ENCODE data around the gene VANGL1.
"Not testable (repeated sequence)": the region's sequence is repeated elsewhere in the genome, so short reads cannot be mapped to it uniquely, and the experiment has no call there.

Gene VANGL1

GRCh38 chr1:115620950-115621349 is 20.8 kb upstream of the VANGL1 start:
- Histone ChIP-seq H3K4me1 (ENCODE audit: control insufficient read depth, insufficient read depth, low read length) (no peaks in the 10 kb centered on the region), H3K9me3 (replicated peaks; ENCODE audit: low read length) (no peaks in the 10 kb centered on the region), H3K4me3 (ENCODE audit: low read length) (no peak overlapping the region), H3K9ac (ENCODE audit: low read depth, low read length) (no peak overlapping the region), H3K36me3 (ENCODE audit: insufficient read depth, low read length) (no peaks in the 10 kb centered on the region), H3K27me3 (ENCODE audit: control insufficient read depth, insufficient read depth, low read length) (peaks cover 21% of the 10 kb centered on the region), H3K4me2 (ENCODE audit: low read length) (no peak overlapping the region)

GRCh38 chr1:115624859-115625258 is 16.9 kb upstream of the VANGL1 start:
- Histone ChIP-seq H3K27me3 (ENCODE audit: control insufficient read depth, insufficient read depth, low read length) (peaks cover 16% of the 10 kb centered on the region), H3K9ac (ENCODE audit: low read depth, low read length) (no peak overlapping the region), H3K9me3 (replicated peaks; ENCODE audit: low read length) (no peaks in the 10 kb centered on the region), H3K4me3 (ENCODE audit: low read length) (no peak overlapping the region), H3K36me3 (ENCODE audit: insufficient read depth, low read length) (no peaks in the 10 kb centered on the region), H3K4me1 (ENCODE audit: control insufficient read depth, insufficient read depth, low read length) (no peaks in the 10 kb centered on the region), H3K4me2 (ENCODE audit: low read length) (no peak overlapping the region)

- Histone ChIP-seq H3K9ac (ENCODE audit: low read depth, low read length) (no peak overlapping the region), H3K9me3 (replicated peaks; ENCODE audit: low read length) (no peaks in the 10 kb centered on the region), H3K4me1 (ENCODE audit: control insufficient read depth, insufficient read depth, low read length) (no peaks in the 10 kb centered on the region), H3K4me2 (ENCODE audit: low read length) (no peak overlapping the region), H3K36me3 (ENCODE audit: insufficient read depth, low read length) (no peaks in the 10 kb centered on the region), H3K4me3 (ENCODE audit: low read length) (no peak overlapping the region), H3K27me3 (ENCODE audit: control insufficient read depth, insufficient read depth, low read length) (peaks cover 42% of the 10 kb centered on the region)
Measured at GRCh38 chr1:115630342-115630741, 11.4 kb upstream of the VANGL1 start.

GRCh38 chr1:115632251-115633026 is 9.3 kb upstream of the VANGL1 start:
- H3K27me3 ChIP-seq (ENCODE audit: control insufficient read depth, insufficient read depth, low read length): peaks cover 42% of the 10 kb centered on the region
- no peak overlapping the region for H3K9ac ChIP-seq (ENCODE audit: low read depth, low read length)
- no peak overlapping the region for H3K4me2 ChIP-seq (ENCODE audit: low read length)
- H3K4me3 ChIP-seq (ENCODE audit: low read length): no peak overlapping the region
- no peaks in the 10 kb centered on the region for H3K4me1 ChIP-seq (ENCODE audit: control insufficient read depth, insufficient read depth, low read length)
- no peaks in the 10 kb centered on the region for H3K9me3 ChIP-seq (replicated peaks; ENCODE audit: low read length)
- H3K36me3 ChIP-seq (ENCODE audit: insufficient read depth, low read length): no peaks in the 10 kb centered on the region

- H3K4me2 ChIP-seq (ENCODE audit: low read length); H3K4me3 ChIP-seq (ENCODE audit: low read length); H3K9me3 ChIP-seq (replicated peaks; ENCODE audit: low read length); H3K36me3 ChIP-seq (ENCODE audit: insufficient read depth, low read length); H3K4me1 ChIP-seq (ENCODE audit: control insufficient read depth, insufficient read depth, low read length); H3K9ac ChIP-seq (ENCODE audit: low read depth, low read length): not testable (repeated sequence)
- H3K27me3 ChIP-seq (ENCODE audit: control insufficient read depth, insufficient read depth, low read length): peaks cover 39% of the 10 kb centered on the region
Measured at GRCh38 chr1:115633606-115634005, 8.2 kb upstream of the VANGL1 start.

GRCh38 chr1:115637247-115637646 is 4.5 kb upstream of the VANGL1 start:
- H3K27me3 ChIP-seq (ENCODE audit: control insufficient read depth, insufficient read depth, low read length): peaks cover 15% of the 10 kb centered on the region
- H3K4me3 ChIP-seq (ENCODE audit: low read length); H3K4me1 ChIP-seq (ENCODE audit: control insufficient read depth, insufficient read depth, low read length); H3K36me3 ChIP-seq (ENCODE audit: insufficient read depth, low read length); H3K9me3 ChIP-seq (replicated peaks; ENCODE audit: low read length); H3K4me2 ChIP-seq (ENCODE audit: low read length); H3K9ac ChIP-seq (ENCODE audit: low read depth, low read length): not testable (repeated sequence)

- Histone ChIP-seq H3K4me1 (ENCODE audit: control insufficient read depth, insufficient read depth, low read length) (peaks cover 13% of the 10 kb centered on the region), H3K4me3 (ENCODE audit: low read length) (no peak overlapping the region), H3K27me3 (ENCODE audit: control insufficient read depth, insufficient read depth, low read length) (peaks cover 7% of the 10 kb centered on the region), H3K9me3 (replicated peaks; ENCODE audit: low read length) (no peaks in the 10 kb centered on the region), H3K36me3 (ENCODE audit: insufficient read depth, low read length) (no peaks in the 10 kb centered on the region), H3K4me2 (ENCODE audit: low read length) (no peak overlapping the region), H3K9ac (ENCODE audit: low read depth, low read length) (no peak overlapping the region)
Measured at GRCh38 chr1:115640384-115640783, 1.4 kb upstream of the VANGL1 start.

GRCh38 chr1:115642168-115643072 is 650 bp downstream of the VANGL1 start:
- Histone ChIP-seq H3K4me3 (ENCODE audit: low read length) (peak overlapping the region; percentile 99), H3K27me3 (ENCODE audit: control insufficient read depth, insufficient read depth, low read length) (peaks cover 7% of the 10 kb centered on the region), H3K9me3 (replicated peaks; ENCODE audit: low read length) (no peaks in the 10 kb centered on the region), H3K9ac (ENCODE audit: low read depth, low read length) (peak overlapping the region; percentile 89), H3K36me3 (ENCODE audit: insufficient read depth, low read length) (no peaks in the 10 kb centered on the region), H3K4me1 (ENCODE audit: control insufficient read depth, insufficient read depth, low read length) (peaks cover 22% of the 10 kb centered on the region), H3K4me2 (ENCODE audit: low read length) (peak overlapping the region; percentile 98)

- Histone ChIP-seq H3K27me3 (ENCODE audit: control insufficient read depth, insufficient read depth, low read length) (peaks cover 5% of the 10 kb centered on the region), H3K4me2 (ENCODE audit: low read length) (peak overlapping the region; percentile 98), H3K36me3 (ENCODE audit: insufficient read depth, low read length) (no peaks in the 10 kb centered on the region), H3K4me3 (ENCODE audit: low read length) (peak overlapping the region; percentile 99), H3K9me3 (replicated peaks; ENCODE audit: low read length) (no peaks in the 10 kb centered on the region), H3K9ac (ENCODE audit: low read depth, low read length) (peak overlapping the region; percentile 89), H3K4me1 (ENCODE audit: control insufficient read depth, insufficient read depth, low read length) (peaks cover 24% of the 10 kb centered on the region)
Measured at GRCh38 chr1:115643225-115643624, 1.5 kb downstream of the VANGL1 start.

- Histone ChIP-seq H3K9ac (ENCODE audit: low read depth, low read length) (no peak overlapping the region), H3K36me3 (ENCODE audit: insufficient read depth, low read length) (no peaks in the 10 kb centered on the region), H3K4me1 (ENCODE audit: control insufficient read depth, insufficient read depth, low read length) (peaks cover 24% of the 10 kb centered on the region), H3K27me3 (ENCODE audit: control insufficient read depth, insufficient read depth, low read length) (peaks cover 2% of the 10 kb centered on the region), H3K9me3 (replicated peaks; ENCODE audit: low read length) (no peaks in the 10 kb centered on the region), H3K4me2 (ENCODE audit: low read length) (peak overlapping the region; percentile 98), H3K4me3 (ENCODE audit: low read length) (no peak overlapping the region)
Measured at GRCh38 chr1:115643666-115644065, 1.9 kb downstream of the VANGL1 start.

- no peak overlapping the region for H3K9ac ChIP-seq (ENCODE audit: low read depth, low read length)
- no peaks in the 10 kb centered on the region for H3K27me3 ChIP-seq (ENCODE audit: control insufficient read depth, insufficient read depth, low read length)
- no peak overlapping the region for H3K4me2 ChIP-seq (ENCODE audit: low read length)
- H3K4me3 ChIP-seq (ENCODE audit: low read length): no peak overlapping the region
- H3K9me3 ChIP-seq (replicated peaks; ENCODE audit: low read length): no peaks in the 10 kb centered on the region
- H3K36me3 ChIP-seq (ENCODE audit: insufficient read depth, low read length): no peaks in the 10 kb centered on the region
- H3K4me1 ChIP-seq (ENCODE audit: control insufficient read depth, insufficient read depth, low read length): peaks cover 24% of the 10 kb centered on the region
Measured at GRCh38 chr1:115644109-115644508, 2.3 kb downstream of the VANGL1 start.
